ENCODE results near the gene CDS1. TPM values are rescaled to one million over a fixed set of nuclear protein-coding genes. Genes with fewer than 3 reads are reported as not detected.
"Not testable (repeated sequence)": the region's sequence is repeated elsewhere in the genome, so short reads cannot be mapped to it uniquely, and the experiment has no call there.

Gene CDS1
- total RNA-seq (under 1 TPM in 4 of 5 experiments, not detected in 1; 0.70 to 0.95 (median 0.80) TPM), polyA plus RNA-seq (under 1 TPM; 0.39 to 0.54 TPM), total RNA-seq (3.0 reads per million, percentile 16 among the genes with 10 or more reads in this experiment)

GRCh38 chr4:84582988-84583875 is at the start of gene CDS1:
CDS1 (plus strand) TSS chr4:84583127; CDS start chr4:84583402, 275 bp downstream.
- Histone ChIP-seq H3K4me1 (ENCODE audit: control insufficient read depth in 2 of 2, insufficient read depth in 2 of 2, low read length in 2 of 2) (peaks cover 5% of the 10 kb centered on the region in 2 donors), H3K27ac (ENCODE audit: low read depth, low read length) (peak within 1 kb of the TSS; percentile 62), H3K27me3 (ENCODE audit: control insufficient read depth in 2 of 2, insufficient read depth in 2 of 2, low read length in 2 of 2) (no peaks in the 10 kb centered on the region), H3K4me3 (ENCODE audit: low read length) (peak within 1 kb of the TSS; percentile 61), H3K9me3 (ENCODE audit: control insufficient read depth in 2 of 3, low read length in 3 of 3) (no peaks in the 10 kb centered on the region), H3K36me3 (ENCODE audit: control insufficient read depth in 2 of 3, insufficient read depth in 3 of 3, low read length in 3 of 3) (no peaks in the 10 kb centered on the region)
- ChIA-PET CTCF (no interaction called here), POLR2A (interaction anchor here (0.6 kb wide), 1 partner anchor 72 kb away, joined by 3 read pairs; no protein-coding TSS in a partner anchor)
- peak within 1 kb of the TSS; percentile 78 to 94 (median 88) for H3K4me3 Mint-ChIP-seq
- ATAC-seq (peak; percentile 77), DNase-seq (peak in 2 of 9 donors; percentile 24 to 77)
- peaks cover 0 to 9% (median 0%) of the 10 kb centered on the region in 5 donors for H3K36me3 Mint-ChIP-seq
- H3K9me3 Mint-ChIP-seq = peaks cover 0 to 7% (median 0%) of the 10 kb centered on the region in 11 donors
- H3K27ac Mint-ChIP-seq = peak within 1 kb of the TSS in 7 of 9 donors; percentile 41 to 85 (median 78)
- intact Hi-C loops (cut with micrococcal nuclease) = loop anchor here (1.0 to 10.0 kb wide), 8 partner anchors 81 to 1572 kb away; partner anchors contain the start of genes ABRAXAS1 (in 2 of the 2), HELQ (in 1 of the 2), HPSE (in 1 of the 2) and LIN54 (in 1 of the 2)
- H3K27me3 Mint-ChIP-seq = peaks cover 18 to 60% (median 33%) of the 10 kb centered on the region in 5 donors
- H3K4me1 Mint-ChIP-seq = peaks cover 9 to 26% (median 17%) of the 10 kb centered on the region in 7 donors

GRCh38 chr4:84535901-84536300 is 47.0 kb upstream of the CDS1 start:
- Histone ChIP-seq H3K27me3 (ENCODE audit: control insufficient read depth in 2 of 2, insufficient read depth in 2 of 2, low read length in 2 of 2) (no peaks in the 10 kb centered on the region), H3K4me1 (ENCODE audit: control insufficient read depth in 2 of 2, insufficient read depth in 2 of 2, low read length in 2 of 2) (no peaks in the 10 kb centered on the region), H3K9me3 (ENCODE audit: control insufficient read depth in 2 of 3, low read length in 3 of 3) (no peaks in the 10 kb centered on the region), H3K36me3 (ENCODE audit: control insufficient read depth in 2 of 3, insufficient read depth in 3 of 3, low read length in 3 of 3) (no peaks in the 10 kb centered on the region), H3K4me3 (ENCODE audit: low read length) (no peak overlapping the region), H3K27ac (ENCODE audit: low read depth, low read length) (no peak overlapping the region)
- H3K36me3 Mint-ChIP-seq = no peaks in the 10 kb centered on the region
- peaks cover 0 to 27% (median 16%) of the 10 kb centered on the region in 5 donors for H3K27me3 Mint-ChIP-seq
- ATAC-seq (no peak), DNase-seq (no peak)
- intact Hi-C loops (cut with micrococcal nuclease) = no loop called here
- H3K4me1 Mint-ChIP-seq = no peaks in the 10 kb centered on the region
- CTCF ChIA-PET = no interaction called here
- no peak overlapping the region for H3K4me3 Mint-ChIP-seq
- POLR2A ChIA-PET = no interaction called here
- H3K27ac Mint-ChIP-seq = no peak overlapping the region
- peaks cover 0 to 7% (median 0%) of the 10 kb centered on the region in 11 donors for H3K9me3 Mint-ChIP-seq

GRCh38 chr4:84545093-84545492 is 37.8 kb upstream of the CDS1 start:
- Mint-ChIP-seq H3K27me3 (peaks cover 0 to 32% (median 12%) of the 10 kb centered on the region in 5 donors), H3K27ac (no peak overlapping the region), H3K36me3 (no peaks in the 10 kb centered on the region), H3K4me1 (no peaks in the 10 kb centered on the region), H3K4me3 (no peak overlapping the region), H3K9me3 (peaks cover 0 to 8% (median 0%) of the 10 kb centered on the region in 11 donors)
- no peaks in the 10 kb centered on the region for H3K27me3 ChIP-seq (ENCODE audit: control insufficient read depth in 2 of 2, insufficient read depth in 2 of 2, low read length in 2 of 2)
- intact Hi-C loops (cut with micrococcal nuclease) = no loop called here
- H3K27ac ChIP-seq (ENCODE audit: low read depth, low read length) = no peak overlapping the region
- DNase-seq (no peak), ATAC-seq (no peak)
- H3K9me3 ChIP-seq (ENCODE audit: control insufficient read depth in 2 of 3, low read length in 3 of 3) = no peaks in the 10 kb centered on the region
- POLR2A ChIA-PET = no interaction called here
- CTCF ChIA-PET = no interaction called here
- no peaks in the 10 kb centered on the region for H3K36me3 ChIP-seq (ENCODE audit: control insufficient read depth in 2 of 3, insufficient read depth in 3 of 3, low read length in 3 of 3)
- H3K4me1 ChIP-seq (ENCODE audit: control insufficient read depth in 2 of 2, insufficient read depth in 2 of 2, low read length in 2 of 2) = no peaks in the 10 kb centered on the region
- no peak overlapping the region for H3K4me3 ChIP-seq (ENCODE audit: low read length)

GRCh38 chr4:84547211-84547610 is 35.7 kb upstream of the CDS1 start:
- no peaks in the 10 kb centered on the region for H3K36me3 ChIP-seq (ENCODE audit: control insufficient read depth in 2 of 3, insufficient read depth in 3 of 3, low read length in 3 of 3)
- no peak for DNase-seq
- no peaks in the 10 kb centered on the region for H3K36me3 Mint-ChIP-seq
- ChIA-PET POLR2A (interaction anchor here (0.8 kb wide), 1 partner anchor 9 kb away, joined by 3 read pairs; no protein-coding TSS in a partner anchor), CTCF (no interaction called here)
- H3K27ac Mint-ChIP-seq = no peak overlapping the region
- H3K4me3 ChIP-seq (ENCODE audit: low read length) = no peak overlapping the region
- H3K27ac ChIP-seq (ENCODE audit: low read depth, low read length) = no peak overlapping the region
- H3K4me1 Mint-ChIP-seq = no peaks in the 10 kb centered on the region
- H3K27me3 Mint-ChIP-seq = peaks cover 0 to 32% (median 12%) of the 10 kb centered on the region in 5 donors
- H3K4me3 Mint-ChIP-seq = no peak overlapping the region
- ATAC-seq = no peak
- H3K4me1 ChIP-seq (ENCODE audit: control insufficient read depth in 2 of 2, insufficient read depth in 2 of 2, low read length in 2 of 2) = no peaks in the 10 kb centered on the region
- peaks cover 0 to 3% (median 0%) of the 10 kb centered on the region in 11 donors for H3K9me3 Mint-ChIP-seq
- intact Hi-C loops (cut with micrococcal nuclease) = no loop called here
- H3K9me3 ChIP-seq (ENCODE audit: control insufficient read depth in 2 of 3, low read length in 3 of 3) = no peaks in the 10 kb centered on the region
- no peaks in the 10 kb centered on the region for H3K27me3 ChIP-seq (ENCODE audit: control insufficient read depth in 2 of 2, insufficient read depth in 2 of 2, low read length in 2 of 2)

- H3K36me3 Mint-ChIP-seq; H3K4me3 Mint-ChIP-seq; H3K9me3 Mint-ChIP-seq; H3K4me1 ChIP-seq (ENCODE audit: control insufficient read depth in 2 of 2, insufficient read depth in 2 of 2, low read length in 2 of 2); ATAC-seq; H3K27me3 ChIP-seq (ENCODE audit: control insufficient read depth in 2 of 2, insufficient read depth in 2 of 2, low read length in 2 of 2); H3K4me1 Mint-ChIP-seq; H3K9me3 ChIP-seq (ENCODE audit: control insufficient read depth in 2 of 3, low read length in 3 of 3); POLR2A ChIA-PET; H3K4me3 ChIP-seq (ENCODE audit: low read length); CTCF ChIA-PET; H3K27ac ChIP-seq (ENCODE audit: low read depth, low read length); H3K36me3 ChIP-seq (ENCODE audit: control insufficient read depth in 2 of 3, insufficient read depth in 3 of 3, low read length in 3 of 3); H3K27ac Mint-ChIP-seq; intact Hi-C loops (cut with micrococcal nuclease); DNase-seq: not testable (repeated sequence)
- H3K27me3 Mint-ChIP-seq = peaks cover 0 to 18% (median 9%) of the 10 kb centered on the region in 5 donors
Observed at GRCh38 chr4:84549191-84549590, 33.7 kb upstream of the CDS1 start.

GRCh38 chr4:84562156-84562555 is 20.8 kb upstream of the CDS1 start:
- Histone ChIP-seq H3K4me1 (ENCODE audit: control insufficient read depth in 2 of 2, insufficient read depth in 2 of 2, low read length in 2 of 2) (no peaks in the 10 kb centered on the region), H3K9me3 (ENCODE audit: control insufficient read depth in 2 of 3, low read length in 3 of 3) (no peaks in the 10 kb centered on the region), H3K4me3 (ENCODE audit: low read length) (no peak overlapping the region), H3K27me3 (ENCODE audit: control insufficient read depth in 2 of 2, insufficient read depth in 2 of 2, low read length in 2 of 2) (no peaks in the 10 kb centered on the region), H3K36me3 (ENCODE audit: control insufficient read depth in 2 of 3, insufficient read depth in 3 of 3, low read length in 3 of 3) (no peaks in the 10 kb centered on the region), H3K27ac (ENCODE audit: low read depth, low read length) (no peak overlapping the region)
- H3K4me3 Mint-ChIP-seq = no peak overlapping the region
- CTCF ChIA-PET = no interaction called here
- H3K9me3 Mint-ChIP-seq = peaks cover 0 to 5% (median 0%) of the 10 kb centered on the region in 11 donors
- ATAC-seq = no peak
- POLR2A ChIA-PET = no interaction called here
- H3K36me3 Mint-ChIP-seq = no peaks in the 10 kb centered on the region
- H3K27ac Mint-ChIP-seq = no peak overlapping the region
- H3K27me3 Mint-ChIP-seq = peaks cover 4 to 36% (median 14%) of the 10 kb centered on the region in 5 donors
- intact Hi-C loops (cut with micrococcal nuclease) = no loop called here
- H3K4me1 Mint-ChIP-seq = no peaks in the 10 kb centered on the region
- no peak for DNase-seq
